T-helper 17 cell (primary cell): ENCODE results near the gene YRDC. TPM values are rescaled to one million over a fixed set of nuclear protein-coding genes. Genes with fewer than 3 reads are reported as not detected.
"Not testable (repeated sequence)": the region's sequence is repeated elsewhere in the genome, so short reads cannot be mapped to it uniquely, and the experiment has no call there.

ENCODE experiments used
- ATAC-seq: fragments of 150-1000 bp; cut with Tn5 transposase; 2 replicates; pipeline ENCODE4 v1.10.0; 2021; ENCODE audit warnings: mild to moderate bottlenecking, moderate library complexity
- DNase-seq, 3 donors: peaks; one replicate each; pipeline versions ENCODE4 v3.0.0 to v3.0.0-alpha.2; 2020 to 2021
- H3K9me3 ChIP-seq: one replicate; pipeline ENCODE4 v1.7.0; 2013; ENCODE audit warnings: low read length, mild to moderate bottlenecking; ENCODE audit not compliant: control insufficient read depth, poor library complexity, severe bottlenecking
- H3K27ac Mint-ChIP-seq: one replicate; pipeline ENCODE4 v1.8.0; 2022; ENCODE audit warnings: mild to moderate bottlenecking, moderate library complexity, mixed read lengths
- H3K27me3 Mint-ChIP-seq: one replicate; pipeline ENCODE4 v1.8.0; 2022; ENCODE audit warnings: mixed read lengths
- H3K36me3 Mint-ChIP-seq: one replicate; pipeline ENCODE4 v1.8.0; 2022; ENCODE audit warnings: low read depth, mixed read lengths
- H3K4me1 Mint-ChIP-seq: one replicate; pipeline ENCODE4 v1.8.0; 2022; ENCODE audit warnings: mild to moderate bottlenecking, mixed read lengths
- H3K4me3 Mint-ChIP-seq: one replicate; pipeline ENCODE4 v1.8.0; 2022; ENCODE audit warnings: mild to moderate bottlenecking, moderate library complexity, mixed read lengths
- total RNA-seq, 4 donors: library from RNA in 2 of 4; stranded (reverse) in 2 of 4; gene quantifications; one replicate each; pipeline ENCODE4 v1.2.3 and lab custom pipeline; 2022 to 2026

Gene YRDC
- total RNA-seq, 2 donors from 2014 or later, result 26.7 to 31.9 TPM

DNA sequence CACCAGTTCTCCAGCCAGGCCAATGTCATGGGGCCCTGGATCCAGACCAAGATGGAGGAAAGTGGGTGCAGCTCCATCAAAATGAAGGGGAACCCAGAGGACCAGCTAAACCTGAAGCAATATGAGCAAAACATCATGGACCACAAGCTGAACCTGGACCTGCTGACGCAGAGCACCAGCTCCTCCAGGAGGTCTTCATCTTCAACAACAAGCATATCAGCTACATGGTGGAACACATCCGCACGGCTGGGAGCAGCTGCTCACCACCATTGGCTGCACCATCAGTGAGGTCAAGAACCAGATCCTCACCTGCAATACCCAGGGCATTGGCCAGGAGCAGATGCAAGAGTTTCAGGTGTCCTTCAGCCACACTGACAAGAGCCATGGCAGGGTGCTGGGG, 29.4 kb downstream of the YRDC start:
- H3K36me3 Mint-ChIP-seq, result no peaks in the 10 kb centered on the region
- peaks cover 25% of the 10 kb centered on the region for H3K27me3 Mint-ChIP-seq
- no peaks in the 10 kb centered on the region for H3K9me3 ChIP-seq
- DNase-seq (no peak), ATAC-seq (no peak)
- H3K27ac Mint-ChIP-seq, result no peak overlapping the region
- H3K4me1 Mint-ChIP-seq, result peaks cover 5% of the 10 kb centered on the region
- no peak overlapping the region for H3K4me3 Mint-ChIP-seq

DNA sequence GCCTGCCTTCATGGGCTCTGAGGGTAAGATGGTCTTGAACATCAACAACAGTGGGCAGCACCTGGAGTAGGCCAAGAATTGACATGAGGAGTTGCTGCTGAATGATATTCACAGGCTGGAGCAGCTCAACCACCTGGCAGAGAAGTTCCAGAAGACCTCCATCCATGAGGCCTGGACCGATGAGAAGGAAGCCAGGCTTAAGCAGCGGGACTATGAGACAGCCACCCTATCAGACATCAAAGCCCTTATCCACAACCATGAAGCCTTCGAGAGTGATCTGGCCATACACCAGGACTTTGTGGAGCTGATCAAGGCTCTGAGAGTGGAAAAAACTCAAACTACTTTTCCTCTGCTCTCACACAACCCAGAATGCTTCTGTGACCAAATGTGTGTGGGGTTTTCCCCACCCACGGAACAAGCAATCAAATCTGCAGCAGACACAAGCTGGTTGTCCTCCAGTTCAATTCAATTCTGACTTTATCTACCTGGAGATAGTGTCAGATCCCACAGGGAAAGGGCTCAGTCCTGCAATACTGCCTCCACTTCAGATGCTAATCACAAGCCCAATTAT, 31.0 kb downstream of the YRDC start:
- DNase-seq, result no peak

DNA sequence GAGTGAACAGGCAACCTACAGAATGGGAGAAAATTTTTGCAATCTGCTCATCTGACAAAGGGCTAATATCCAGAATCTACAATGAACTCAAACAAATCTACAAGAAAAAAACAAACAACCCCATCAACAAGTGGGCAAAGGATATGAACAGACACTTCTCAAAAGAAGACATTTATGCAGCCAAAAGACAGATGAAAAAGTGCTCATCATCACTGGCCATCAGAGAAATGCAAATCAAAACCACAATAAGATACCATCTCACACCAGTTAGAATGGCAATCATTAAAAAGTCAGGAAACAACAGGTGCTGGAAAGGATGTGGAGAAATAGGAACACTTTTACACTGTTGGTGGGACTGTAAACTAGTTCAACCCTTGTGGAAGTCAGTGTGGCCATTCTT, 36.6 kb downstream of the YRDC start:
- peaks cover 43% of the 10 kb centered on the region for H3K27me3 Mint-ChIP-seq
- not testable (repeated sequence) for H3K4me1 Mint-ChIP-seq, ATAC-seq, DNase-seq, H3K36me3 Mint-ChIP-seq, H3K4me3 Mint-ChIP-seq, H3K9me3 ChIP-seq, H3K27ac Mint-ChIP-seq

More for the DNA sequence above, 31.0 kb downstream of the YRDC start:
- H3K27me3 Mint-ChIP-seq, result peaks cover 25% of the 10 kb centered on the region
- peaks cover 5% of the 10 kb centered on the region for H3K4me1 Mint-ChIP-seq
- H3K27ac Mint-ChIP-seq, result no peak overlapping the region
- no peaks in the 10 kb centered on the region for H3K36me3 Mint-ChIP-seq
- no peak for ATAC-seq
- H3K9me3 ChIP-seq, result no peaks in the 10 kb centered on the region
- H3K4me3 Mint-ChIP-seq, result no peak overlapping the region

DNA sequence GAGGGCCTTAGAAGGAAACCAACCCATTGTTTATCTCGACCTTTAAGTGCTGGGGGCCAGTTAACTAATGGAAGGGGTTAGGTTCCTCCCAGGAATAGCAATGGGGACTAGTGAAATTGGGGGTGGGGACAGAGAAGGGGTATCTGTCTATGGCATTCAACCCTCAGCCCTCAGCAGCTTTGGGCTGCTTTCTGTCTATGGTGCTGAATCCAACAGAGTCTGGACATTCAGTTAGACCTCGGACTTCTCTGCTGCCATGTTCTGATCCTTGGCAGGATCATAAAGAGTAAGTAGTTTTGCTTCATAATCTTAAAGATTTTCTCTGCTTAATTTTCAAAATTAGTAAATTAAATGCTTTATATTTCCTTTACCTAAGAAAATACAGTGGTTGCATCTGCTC, 40.5 kb downstream of the YRDC start:
- Mint-ChIP-seq H3K4me1 (peaks cover 4% of the 10 kb centered on the region), H3K27ac (no peak overlapping the region), H3K27me3 (peaks cover 73% of the 10 kb centered on the region), H3K4me3 (no peak overlapping the region), H3K36me3 (peaks cover 6% of the 10 kb centered on the region)
- DNase-seq, result no peak
- H3K9me3 ChIP-seq, result no peaks in the 10 kb centered on the region
- ATAC-seq, result no peak

DNA sequence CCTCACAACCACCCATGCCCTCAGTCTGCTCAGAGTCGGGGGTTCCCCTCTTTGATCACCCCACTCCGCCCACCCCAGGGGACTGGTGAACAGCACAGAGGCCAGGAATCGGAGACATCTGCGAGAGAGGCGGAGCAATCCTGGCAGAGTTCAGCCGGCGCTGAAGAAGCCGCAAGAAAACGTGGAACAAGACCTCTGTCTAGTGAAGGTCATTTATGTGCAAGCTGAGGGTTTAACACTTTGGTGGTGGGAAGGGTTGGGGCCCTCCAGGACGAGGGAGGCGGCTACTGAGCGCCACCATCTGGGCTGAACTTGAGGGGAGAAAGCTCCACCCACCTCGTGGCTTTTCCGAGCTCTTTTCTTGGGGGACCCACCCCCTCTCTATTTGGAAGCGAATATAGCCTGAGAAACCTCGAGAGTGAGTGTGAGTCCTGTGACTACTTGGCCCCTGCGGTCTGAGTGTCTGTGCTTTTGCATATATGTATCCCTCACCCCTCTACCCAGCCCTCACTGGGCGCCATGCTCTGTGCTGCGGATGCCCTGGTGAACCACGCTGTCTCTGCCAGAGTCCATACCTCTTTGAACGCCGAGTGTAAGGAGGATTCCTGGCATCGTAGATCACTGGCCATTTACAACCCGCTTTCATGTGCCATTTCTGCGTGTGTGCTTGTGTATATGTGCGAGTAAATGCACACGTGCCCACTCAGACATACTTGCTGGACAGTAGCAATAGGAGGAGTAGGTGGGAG, 41.9 kb downstream of the YRDC start:
- ATAC-seq (peak; percentile 63), DNase-seq (no peak)
- H3K36me3 Mint-ChIP-seq, result peaks cover 6% of the 10 kb centered on the region
- H3K27me3 Mint-ChIP-seq, result peaks cover 81% of the 10 kb centered on the region
- no peaks in the 10 kb centered on the region for H3K9me3 ChIP-seq
- no peak overlapping the region for H3K27ac Mint-ChIP-seq
- H3K4me3 Mint-ChIP-seq, result peak overlapping the region; percentile 66
- H3K4me1 Mint-ChIP-seq, result peaks cover 4% of the 10 kb centered on the region

DNA sequence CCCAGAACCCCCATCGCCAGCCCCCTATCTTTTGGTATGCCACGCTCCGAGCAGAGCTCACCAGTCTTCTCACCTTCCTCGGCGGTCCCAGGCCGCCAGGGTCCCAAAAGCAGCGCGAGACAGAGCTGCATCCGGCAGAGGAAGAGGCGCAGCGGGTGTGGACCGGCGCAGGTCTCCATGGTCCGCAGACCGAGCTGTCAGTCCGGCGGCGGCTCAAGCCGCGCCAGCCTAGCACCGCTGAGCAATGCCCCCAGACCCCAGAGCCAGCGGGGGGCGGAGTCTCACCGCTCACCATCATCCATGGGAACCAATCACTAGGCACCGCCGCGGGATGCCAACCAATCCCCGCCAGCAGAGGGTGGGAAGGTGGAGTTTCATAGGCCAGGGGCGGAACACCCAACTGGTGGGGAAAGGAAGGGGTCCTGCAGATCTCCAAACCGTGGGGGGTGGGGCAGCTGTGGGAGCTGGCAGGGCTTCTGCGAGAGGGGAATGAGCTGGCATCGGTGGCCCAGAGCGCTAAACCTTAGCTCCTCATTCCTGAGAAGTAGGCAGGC, 43.0 kb downstream of the YRDC start, which contains the start of gene EPHA10:
EPHA10 (minus strand) TSS at position 233 of the 554 bp plus-strand sequence; CDS start at position 179, 54 bp downstream.
- Mint-ChIP-seq H3K4me1 (peaks cover 4% of the 10 kb centered on the region), H3K27me3 (peaks cover 71% of the 10 kb centered on the region), H3K4me3 (peak within 1 kb of the TSS; percentile 66), H3K36me3 (peaks cover 4% of the 10 kb centered on the region), H3K27ac (no peak within 1 kb of the TSS)
- DNase-seq (no peak), ATAC-seq (no peak)
- no peaks in the 10 kb centered on the region for H3K9me3 ChIP-seq

DNA sequence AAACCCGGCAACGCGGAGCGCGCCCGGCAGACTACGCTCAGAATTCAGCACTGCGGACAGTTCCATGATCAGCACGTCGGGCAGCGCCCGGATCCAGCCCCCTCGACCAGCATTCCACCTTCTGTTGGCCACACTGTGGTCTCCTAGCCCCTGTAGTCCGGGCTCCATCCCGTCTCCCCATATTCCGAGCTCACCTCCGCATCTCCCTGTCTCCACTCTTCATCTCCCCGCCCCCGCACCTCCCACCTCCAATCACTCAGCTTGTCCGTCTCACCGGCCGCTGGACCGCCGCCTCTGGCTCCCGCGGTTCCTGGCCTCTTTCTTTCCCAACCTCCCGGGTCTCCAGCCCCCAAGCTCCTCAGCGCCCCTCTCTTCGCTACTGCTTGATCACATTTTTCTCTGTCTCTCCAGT, 43.6 kb downstream of the YRDC start:
- Mint-ChIP-seq H3K36me3 (peaks cover 4% of the 10 kb centered on the region), H3K27me3 (peaks cover 66% of the 10 kb centered on the region), H3K27ac (no peak overlapping the region), H3K4me1 (peaks cover 4% of the 10 kb centered on the region), H3K4me3 (no peak overlapping the region)
- no peaks in the 10 kb centered on the region for H3K9me3 ChIP-seq
- ATAC-seq (no peak), DNase-seq (peak in 1 of 3 donors; percentile 18)

DNA sequence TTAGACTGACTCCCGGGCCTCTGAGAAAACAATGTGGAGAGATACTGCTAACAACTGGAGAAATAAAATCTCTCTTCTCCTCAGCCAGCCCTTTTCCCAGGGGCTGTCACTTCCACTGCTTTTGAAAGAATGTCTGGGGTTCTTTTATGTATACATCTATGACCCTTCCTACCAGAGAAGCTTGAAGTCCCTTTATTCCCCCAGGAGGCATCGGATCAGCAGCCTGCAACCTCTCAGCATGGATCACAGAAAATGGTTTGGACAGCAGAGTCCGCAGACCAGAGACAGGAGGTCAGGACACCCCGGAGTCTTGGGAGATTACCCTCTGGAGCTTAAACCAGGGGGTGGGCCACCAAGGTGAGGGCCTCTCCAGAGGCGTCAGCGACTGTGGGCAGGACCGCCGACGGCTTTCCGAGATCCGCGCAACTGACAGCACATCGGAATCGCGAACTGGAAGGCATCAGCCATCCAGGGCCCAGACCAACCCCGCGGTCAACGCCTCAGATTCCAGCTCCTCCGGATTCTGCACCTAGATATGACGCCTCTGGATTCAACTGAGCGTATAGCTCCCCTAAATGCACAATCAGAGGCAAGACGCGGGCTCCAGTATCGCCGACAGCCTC, 44.1 kb downstream of the YRDC start:
- no peak overlapping the region for H3K27ac Mint-ChIP-seq
- no peak for ATAC-seq
- H3K27me3 Mint-ChIP-seq, result peaks cover 61% of the 10 kb centered on the region
- H3K4me3 Mint-ChIP-seq, result no peak overlapping the region
- H3K4me1 Mint-ChIP-seq, result peaks cover 4% of the 10 kb centered on the region
- no peaks in the 10 kb centered on the region for H3K9me3 ChIP-seq
- DNase-seq, result no peak
- H3K36me3 Mint-ChIP-seq, result peaks cover 4% of the 10 kb centered on the region

DNA sequence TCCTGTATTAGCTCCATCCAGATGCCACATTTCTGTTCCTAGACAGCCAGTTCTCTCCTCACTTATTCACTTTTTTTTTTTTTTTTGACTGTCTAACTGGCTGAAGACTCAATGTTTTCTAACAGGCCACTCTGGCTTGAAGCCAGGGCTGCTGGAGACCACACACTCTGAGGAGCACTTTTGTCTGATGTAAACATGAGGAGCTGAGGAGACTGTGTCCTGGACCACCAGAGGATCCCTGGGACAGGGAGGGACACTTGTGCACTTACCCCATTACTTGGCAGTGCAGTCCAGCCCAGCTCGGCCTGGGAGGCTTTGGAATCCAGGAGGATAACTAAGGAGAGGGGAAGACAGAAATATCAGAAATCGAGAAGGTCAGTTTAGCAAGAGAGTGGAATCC, 45.5 kb downstream of the YRDC start:
- H3K9me3 ChIP-seq, result no peaks in the 10 kb centered on the region
- Mint-ChIP-seq H3K36me3 (peaks cover 4% of the 10 kb centered on the region), H3K27ac (no peak overlapping the region), H3K4me3 (no peak overlapping the region), H3K27me3 (peaks cover 48% of the 10 kb centered on the region), H3K4me1 (peaks cover 4% of the 10 kb centered on the region)
- ATAC-seq (no peak), DNase-seq (no peak)

DNA sequence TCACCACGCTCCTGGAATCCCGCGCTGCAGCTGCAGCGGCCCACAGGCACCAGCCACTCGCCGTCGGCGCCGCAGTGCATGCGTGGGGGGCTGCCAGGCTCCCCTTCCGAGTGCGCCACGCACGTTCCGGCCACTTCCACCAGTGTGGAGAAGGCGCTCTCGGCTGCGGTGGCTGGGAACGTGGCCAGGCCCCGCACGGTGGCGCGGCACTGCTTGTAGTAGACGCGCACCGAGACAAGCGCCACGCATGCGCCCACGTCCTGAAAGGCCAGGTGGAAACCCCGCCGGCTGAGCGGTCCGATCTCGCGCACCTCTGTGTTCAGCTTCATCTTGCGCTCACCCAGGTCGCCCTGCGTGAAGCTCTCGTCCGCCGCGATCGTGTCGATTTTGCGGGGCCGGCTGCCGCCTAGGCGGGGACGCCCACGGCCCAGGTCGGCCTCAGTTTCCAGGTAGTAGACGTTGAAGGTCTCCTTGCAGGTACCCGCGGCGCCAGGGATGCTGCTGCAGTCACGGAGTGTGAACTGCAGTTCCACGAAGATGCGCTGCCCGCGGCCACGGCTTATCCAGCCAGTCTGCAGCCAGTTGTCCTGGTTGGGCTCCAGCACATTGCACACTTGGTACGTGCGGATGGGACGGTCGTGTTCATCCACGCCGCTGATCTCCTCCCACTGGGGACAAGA, 46.5 kb downstream of the YRDC start:
- Mint-ChIP-seq H3K4me3 (no peak overlapping the region), H3K27ac (no peak overlapping the region), H3K4me1 (peaks cover 4% of the 10 kb centered on the region), H3K36me3 (peaks cover 4% of the 10 kb centered on the region), H3K27me3 (peaks cover 41% of the 10 kb centered on the region)
- no peak for DNase-seq
- no peaks in the 10 kb centered on the region for H3K9me3 ChIP-seq
- ATAC-seq, result no peak

DNA sequence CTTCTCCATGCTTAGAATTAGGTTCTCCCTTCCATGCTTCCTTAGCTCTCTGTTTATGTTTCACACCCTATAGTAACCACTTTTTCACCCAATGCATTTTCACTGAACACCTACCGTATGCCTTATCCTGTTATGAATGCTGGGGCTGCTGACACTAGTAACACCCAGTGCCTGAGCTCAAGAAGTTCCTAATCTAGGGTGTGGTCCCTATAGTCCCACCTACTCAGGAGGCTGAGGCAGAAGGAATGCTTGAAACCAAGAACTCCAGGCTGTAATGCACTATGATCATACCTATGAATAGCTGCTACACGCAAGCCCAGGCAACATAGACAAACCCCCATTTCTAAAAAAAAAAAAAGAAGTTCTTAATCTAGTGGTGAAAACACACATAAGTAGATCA, 48.6 kb downstream of the YRDC start:
- Mint-ChIP-seq H3K4me1 (no peaks in the 10 kb centered on the region), H3K36me3 (no peaks in the 10 kb centered on the region), H3K27me3 (peaks cover 47% of the 10 kb centered on the region), H3K4me3 (no peak overlapping the region), H3K27ac (no peak overlapping the region)
- DNase-seq, result no peak
- ATAC-seq, result no peak
- no peaks in the 10 kb centered on the region for H3K9me3 ChIP-seq

DNA sequence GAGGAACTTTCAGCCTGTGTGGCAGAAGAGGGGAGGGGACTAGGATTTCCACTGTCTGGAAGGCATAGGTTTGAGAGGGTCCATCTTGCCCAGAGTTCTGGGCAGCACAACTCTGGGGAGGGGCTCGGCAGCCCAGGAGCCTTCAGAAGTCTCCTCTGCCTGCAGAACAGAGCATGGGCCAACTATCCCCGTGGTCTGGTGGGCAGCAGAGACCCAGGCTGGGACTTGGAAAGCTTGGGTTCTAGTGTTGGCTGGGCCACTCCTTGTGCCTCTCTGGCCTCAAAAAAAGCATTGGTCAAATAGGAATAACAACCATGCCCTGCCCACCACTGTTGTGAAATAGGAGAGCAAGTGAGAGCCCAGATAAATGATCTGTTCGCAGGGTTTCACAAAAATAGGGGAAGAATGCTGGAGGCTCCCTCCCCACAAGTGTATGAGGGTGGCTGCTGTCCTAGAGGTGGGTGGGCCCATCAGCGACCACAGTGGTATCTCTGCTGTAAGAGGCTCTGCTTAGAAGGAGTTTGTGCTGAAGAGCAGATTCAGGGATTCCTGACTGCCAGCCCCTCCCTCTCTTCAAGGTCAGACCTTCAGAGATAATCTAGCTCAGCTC, 52.0 kb downstream of the YRDC start:
- Mint-ChIP-seq H3K27me3 (peaks cover 39% of the 10 kb centered on the region), H3K27ac (no peak overlapping the region), H3K4me1 (peaks cover 3% of the 10 kb centered on the region), H3K4me3 (no peak overlapping the region), H3K36me3 (peaks cover 2% of the 10 kb centered on the region)
- DNase-seq, result no peak
- ATAC-seq, result no peak
- no peaks in the 10 kb centered on the region for H3K9me3 ChIP-seq

DNA sequence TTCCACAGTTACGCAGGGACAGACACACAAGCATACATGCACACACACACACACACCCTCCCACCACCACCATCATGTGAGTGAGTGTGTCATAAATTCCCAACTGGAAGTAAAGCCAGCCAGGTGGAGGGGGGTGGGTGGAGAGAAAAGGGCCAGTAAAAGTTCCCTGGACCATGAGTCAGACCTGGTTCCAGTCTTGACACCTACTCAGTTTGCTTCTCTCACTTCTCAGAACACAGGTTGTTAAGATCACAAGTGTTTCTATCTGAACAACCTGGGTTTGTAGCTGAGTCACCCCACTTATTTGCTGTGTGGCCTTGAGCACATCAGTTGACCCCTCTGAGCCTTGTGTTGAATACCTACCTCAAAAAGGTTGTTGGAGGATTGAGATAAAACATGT, 52.7 kb downstream of the YRDC start:
- Mint-ChIP-seq H3K36me3 (peaks cover 2% of the 10 kb centered on the region), H3K4me3 (no peak overlapping the region), H3K27ac (no peak overlapping the region), H3K27me3 (peaks cover 43% of the 10 kb centered on the region), H3K4me1 (peaks cover 3% of the 10 kb centered on the region)
- no peaks in the 10 kb centered on the region for H3K9me3 ChIP-seq
- DNase-seq (no peak), ATAC-seq (no peak)
